HCT116 (cell line): ENCODE results near the gene DUSP14. TPM values are rescaled to one million over a fixed set of nuclear protein-coding genes. Genes with fewer than 3 reads are reported as not detected.

Experiments
- ATAC-seq: fragments of 200-7000 bp; cut with Tn5 transposase; 2 replicates; pipeline ENCODE4 v1.9.1; 2020; ENCODE audit warnings: mild to moderate bottlenecking, moderate library complexity
- BruUV-seq: library from RNA; stranded (reverse); fragments of 400-500 nt; replicated peaks from 2 replicates; lab custom pipeline; 2021; lab: Mats Ljungman, UMichigan
- CTCF ChIA-PET: fragments of 300-600 bp; sonication (Branson Sonifier 250); formaldehyde crosslinking; loops from one replicate; lab custom pipeline; 2021; ENCODE audit warnings: antibody characterized with exemption; lab: Charles Lee
- POLR2A ChIA-PET: fragments of 300-600, 350-600 bp; sonication (Branson Sonifier 250); formaldehyde crosslinking; loops from one replicate; lab custom pipeline; 2021; ENCODE audit warnings: antibody characterized with exemption; lab: Charles Lee
- RAD21 ChIA-PET, 2 experiments: fragments of 300-600 bp; sonication (Branson Sonifier 250); formaldehyde crosslinking; loops; one replicate each; lab custom pipeline; 2023; ENCODE audit warnings: low total read pairs in 2 of 2; ENCODE audit not compliant: uncharacterized antibody in 2 of 2, unreplicated experiment in 2 of 2, low non-redundant PET in 1 of 2; lab: Charles Lee
- DNase-seq: peaks from one replicate; pipeline ENCODE4 v3.0.0-alpha.2; 2010; ENCODE audit warnings: low read depth, low spot score
- H2AFZ ChIP-seq: fragments of 200-600 bp; shearing (Covaris generic), sonication (generic); 2 replicates; pipeline ENCODE4 v1.6.1; 2017; ENCODE audit warnings: low read depth, mixed run types, mixed read lengths, antibody characterized with exemption, low read length; ENCODE audit not compliant: poor library complexity, severe bottlenecking
- H3K27ac ChIP-seq: 2 replicates; pipeline ENCODE4 v1.5.1; 2012; ENCODE audit warnings: low read depth, low read length
- H3K27me3 ChIP-seq: fragments of 200-600 bp; sonication (generic); 2 replicates; pipeline ENCODE4 v1.6.1; 2016; ENCODE audit warnings: mixed run types, low read length, mixed read lengths; ENCODE audit not compliant: insufficient read depth
- H3K36me3 ChIP-seq, 2 experiments: fragments of 200-500 bp in 1 of 2; fragments of 200-600 bp in 1 of 2; sonication (Bioruptor generic) in 1 of 2; sonication (generic) in 1 of 2; 2 replicates each; pipeline versions ENCODE4 v1.5.1 to v1.6.1; 2014 to 2016; ENCODE audit warnings: low read length in 2 of 2, inconsistent platforms in 1 of 2, mixed read lengths in 1 of 2, mixed run types in 1 of 2; ENCODE audit not compliant: insufficient read depth in 2 of 2, control insufficient read depth in 1 of 2
- H3K4me1 ChIP-seq, 2 experiments: fragments of 200-600 bp in 1 of 2; sonication (generic) in 1 of 2; 2 replicates each; pipeline versions ENCODE4 v1.5.1 to v1.6.1; 2012 to 2017; ENCODE audit warnings: low read length in 2 of 2, inconsistent platforms in 1 of 2, mild to moderate bottlenecking in 1 of 2, mixed read lengths in 1 of 2, mixed run types in 1 of 2, moderate library complexity in 1 of 2; ENCODE audit not compliant: insufficient read depth in 2 of 2, control insufficient read depth in 1 of 2
- H3K4me2 ChIP-seq: fragments of 200-600 bp; sonication (generic); 2 replicates; pipeline ENCODE4 v1.6.1; 2017; ENCODE audit warnings: mixed run types, low read length, mixed read lengths
- H3K4me3 ChIP-seq, 2 experiments: fragments of 200-600 bp in 1 of 2; sonication (generic) in 1 of 2; replicated peaks in 1 of 2; 2 replicates each; pipeline ENCODE4 v1.5.1; 2011 to 2016; ENCODE audit warnings: low read length in 2 of 2, control low read depth in 1 of 2, low read depth in 1 of 2, mild to moderate bottlenecking in 1 of 2, mixed read lengths in 1 of 2, mixed run types in 1 of 2
- H3K79me2 ChIP-seq: fragments of 200-600 bp; sonication (generic); 2 replicates; pipeline ENCODE4 v1.6.1; 2017; ENCODE audit warnings: mild to moderate bottlenecking, mixed run types, low read length, moderate library complexity, mixed read lengths; ENCODE audit not compliant: insufficient read depth
- H3K9ac ChIP-seq: fragments of 200-600 bp; sonication (generic); 2 replicates; pipeline ENCODE4 v1.6.1; 2016; ENCODE audit warnings: low read length, mixed read lengths
- H3K9me2 ChIP-seq: fragments of 200-600 bp; sonication (generic), shearing (Covaris generic); 2 replicates; pipeline ENCODE4 v1.6.1; 2017; ENCODE audit warnings: mixed run types, mild to moderate bottlenecking, moderate library complexity; ENCODE audit not compliant: insufficient read depth
- H3K9me3 ChIP-seq, 2 experiments: fragments of 200-500 bp in 1 of 2; fragments of 200-600 bp in 1 of 2; sonication (Bioruptor generic) in 1 of 2; sonication (generic) in 1 of 2; 2 replicates each; pipeline ENCODE4 v1.6.1; 2014 to 2017; ENCODE audit warnings: low read length in 2 of 2, mixed read lengths in 2 of 2, inconsistent platforms in 1 of 2, low read depth in 1 of 2, mild to moderate bottlenecking in 1 of 2, mixed run types in 1 of 2, moderate library complexity in 1 of 2; ENCODE audit not compliant: control insufficient read depth in 1 of 2, insufficient read depth in 1 of 2
- H4K20me1 ChIP-seq: fragments of 200-600 bp; sonication (generic), shearing (Covaris generic); 2 replicates; pipeline ENCODE4 v1.6.1; 2017; ENCODE audit warnings: mixed run types, mild to moderate bottlenecking, moderate library complexity; ENCODE audit not compliant: insufficient read depth
- CEBPB ChIP-seq: IDR thresholded peaks from 2 replicates; pipeline ENCODE4 v1.6.1; 2012; ENCODE audit warnings: low read depth
- ELF1 ChIP-seq: IDR thresholded peaks from 2 replicates; pipeline ENCODE4 v1.6.1; 2012; ENCODE audit warnings: low read depth, borderline replicate concordance
- SIN3A ChIP-seq: IDR thresholded peaks from 2 replicates; pipeline ENCODE4 v1.6.1; 2012; ENCODE audit warnings: low read depth
- SP1 ChIP-seq: IDR thresholded peaks from 2 replicates; pipeline ENCODE4 v1.6.1; 2012; ENCODE audit warnings: low read depth
- SRF ChIP-seq: IDR thresholded peaks from 2 replicates; pipeline ENCODE4 v1.6.1; 2012; ENCODE audit warnings: low read depth
- ZFX ChIP-seq: fragments of 450-650 bp; IDR thresholded peaks from 2 replicates; pipeline ENCODE4 v1.6.1; 2017
- intact Hi-C: fragments of 100-400 bp; cut with micrococcal nuclease; formaldehyde crosslinking; loops from 2 replicates; pipeline ENCODE4 v1.10.0; 2022
- total RNA-seq: library from RNA; stranded (reverse); gene quantifications from one replicate; pipeline ENCODE4 v1.2.1, GENCODE V29; 2021; ENCODE audit not compliant: unreplicated experiment
- TF ChIP-seq, protein P1 (sequence below): IDR thresholded peaks from 2 replicates; pipeline ENCODE4 v1.6.1; 2012; ENCODE audit warnings: low read depth

DUSP14 gene
- total RNA-seq, 1 experiment from 2014 or later = 27.6 TPM

DNA sequence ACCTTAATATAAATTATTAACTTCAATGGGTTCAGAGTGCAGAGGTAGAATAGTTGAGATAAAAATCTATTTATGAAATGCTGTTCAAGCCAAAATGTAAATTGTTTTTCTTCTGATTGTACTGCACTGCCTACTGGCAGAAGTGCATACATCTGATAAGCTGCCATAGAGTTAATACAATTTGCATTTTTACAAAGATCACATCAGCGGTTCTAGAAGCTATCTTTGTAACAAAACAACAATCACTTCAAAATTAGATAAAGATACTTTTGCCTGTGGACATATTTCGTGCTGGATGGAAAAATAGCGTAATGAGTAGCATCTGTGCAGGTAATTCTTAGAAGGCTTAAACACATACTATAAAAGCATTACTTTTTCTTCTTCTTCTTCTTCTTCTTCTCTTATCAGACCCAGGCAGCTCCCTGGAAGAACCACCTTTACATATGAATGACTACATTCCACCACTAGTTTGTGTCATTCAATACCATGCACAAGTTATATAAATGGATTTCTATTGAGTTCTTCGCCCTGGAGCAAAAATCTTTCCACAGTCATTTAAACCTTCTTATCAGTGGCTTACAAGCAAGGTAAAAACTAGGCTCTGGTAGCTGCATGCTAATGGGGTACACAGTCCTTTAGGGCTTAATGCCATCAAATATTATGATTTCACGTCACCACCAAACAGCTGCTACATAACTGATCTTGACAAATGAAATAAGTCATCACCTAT, 72.5 kb downstream of the DUSP14 start:
- Histone ChIP-seq H3K4me1 (no peaks in the 10 kb centered on the region), H3K4me3 (no peak overlapping the region), H3K27ac (no peak overlapping the region), H3K79me2 (no peaks in the 10 kb centered on the region), H3K36me3 (peaks cover 15 to 19% of the 10 kb centered on the region in 2 experiments; a peak in 3 of 4 replicates), H2AFZ (no peak overlapping the region), H3K9me2 (no peaks in the 10 kb centered on the region), H3K9me3 (no peaks in the 10 kb centered on the region), H4K20me1 (no peaks in the 10 kb centered on the region), H3K4me2 (no peak overlapping the region), H3K27me3 (no peaks in the 10 kb centered on the region), H3K9ac (no peak overlapping the region)
- RAD21 ChIA-PET = no interaction called here
- TF ChIP-seq, protein P1, sequence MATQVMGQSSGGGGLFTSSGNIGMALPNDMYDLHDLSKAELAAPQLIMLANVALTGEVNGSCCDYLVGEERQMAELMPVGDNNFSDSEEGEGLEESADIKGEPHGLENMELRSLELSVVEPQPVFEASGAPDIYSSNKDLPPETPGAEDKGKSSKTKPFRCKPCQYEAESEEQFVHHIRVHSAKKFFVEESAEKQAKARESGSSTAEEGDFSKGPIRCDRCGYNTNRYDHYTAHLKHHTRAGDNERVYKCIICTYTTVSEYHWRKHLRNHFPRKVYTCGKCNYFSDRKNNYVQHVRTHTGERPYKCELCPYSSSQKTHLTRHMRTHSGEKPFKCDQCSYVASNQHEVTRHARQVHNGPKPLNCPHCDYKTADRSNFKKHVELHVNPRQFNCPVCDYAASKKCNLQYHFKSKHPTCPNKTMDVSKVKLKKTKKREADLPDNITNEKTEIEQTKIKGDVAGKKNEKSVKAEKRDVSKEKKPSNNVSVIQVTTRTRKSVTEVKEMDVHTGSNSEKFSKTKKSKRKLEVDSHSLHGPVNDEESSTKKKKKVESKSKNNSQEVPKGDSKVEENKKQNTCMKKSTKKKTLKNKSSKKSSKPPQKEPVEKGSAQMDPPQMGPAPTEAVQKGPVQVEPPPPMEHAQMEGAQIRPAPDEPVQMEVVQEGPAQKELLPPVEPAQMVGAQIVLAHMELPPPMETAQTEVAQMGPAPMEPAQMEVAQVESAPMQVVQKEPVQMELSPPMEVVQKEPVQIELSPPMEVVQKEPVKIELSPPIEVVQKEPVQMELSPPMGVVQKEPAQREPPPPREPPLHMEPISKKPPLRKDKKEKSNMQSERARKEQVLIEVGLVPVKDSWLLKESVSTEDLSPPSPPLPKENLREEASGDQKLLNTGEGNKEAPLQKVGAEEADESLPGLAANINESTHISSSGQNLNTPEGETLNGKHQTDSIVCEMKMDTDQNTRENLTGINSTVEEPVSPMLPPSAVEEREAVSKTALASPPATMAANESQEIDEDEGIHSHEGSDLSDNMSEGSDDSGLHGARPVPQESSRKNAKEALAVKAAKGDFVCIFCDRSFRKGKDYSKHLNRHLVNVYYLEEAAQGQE = no peak
- TF ChIP-seq SP1 (no peak), SIN3A (no peak), SRF (no peak), ELF1 (no peak), ZFX (no peak), CEBPB (no peak)
- intact Hi-C loops = no loop called here
- CTCF ChIA-PET = no interaction called here
- POLR2A ChIA-PET = no interaction called here
- no peak for DNase-seq
- no TSS peak for BruUV-seq
- ATAC-seq = no peak

Other genes starting within 250 kb of the DUSP14 start
- gene C17orf78, start 113.9 kb upstream of the DUSP14 start, total RNA-seq = not detected
- 161 TPM for gene ACACA, start 83.1 kb upstream of the DUSP14 start, total RNA-seq
- gene TADA2A, start 83.0 kb upstream of the DUSP14 start, total RNA-seq = 24.6 TPM
- 23.8 TPM for gene SYNRG, start 119.5 kb downstream of the DUSP14 start, total RNA-seq
- 45.4 TPM for gene DDX52, start 153.6 kb downstream of the DUSP14 start, total RNA-seq